Smooth muscle cell (in vitro differentiated cells): Measurements from ENCODE around the gene LRP5. TPM values are rescaled to one million over a fixed set of nuclear protein-coding genes. Genes with fewer than 3 reads are reported as not detected.

Source experiments
- DNase-seq: peaks from one replicate; lab custom pipeline; 2025; ENCODE audit not compliant: unreplicated experiment; lab: John Stamatoyannopoulos, UW
- H2AFZ ChIP-seq: fragments of 200-600 bp; sonication (generic); 2 replicates; pipeline ENCODE4 v1.6.0; 2016; ENCODE audit warnings: antibody characterized with exemption, low read depth, mild to moderate bottlenecking
- H3F3A ChIP-seq: fragments of 200-600 bp; sonication (generic); 2 replicates; pipeline ENCODE4 v1.6.0; 2017; ENCODE audit warnings: antibody characterized with exemption, low read depth
- H3K27ac ChIP-seq: fragments of 200-600 bp; sonication (generic); 2 replicates; pipeline ENCODE4 v1.5.1; 2016; ENCODE audit warnings: low read depth, mild to moderate bottlenecking
- H3K27me3 ChIP-seq: fragments of 200-600 bp; sonication (generic); 2 replicates; pipeline ENCODE4 v1.6.1; 2016; ENCODE audit warnings: low read depth, mild to moderate bottlenecking
- H3K36me3 ChIP-seq: fragments of 200-600 bp; sonication (generic); 2 replicates; pipeline ENCODE4 v1.5.1; 2016; ENCODE audit warnings: low read depth
- H3K4me1 ChIP-seq: fragments of 200-600 bp; sonication (generic); 2 replicates; pipeline ENCODE4 v1.5.1; 2016; ENCODE audit warnings: low read depth
- H3K4me2 ChIP-seq: fragments of 200-600 bp; sonication (generic); 2 replicates; pipeline ENCODE4 v1.6.0; 2016; ENCODE audit warnings: mild to moderate bottlenecking
- H3K4me3 ChIP-seq: fragments of 200-600 bp; sonication (generic); 2 replicates; pipeline ENCODE4 v1.5.1; 2016; ENCODE audit warnings: mild to moderate bottlenecking
- H3K79me2 ChIP-seq: fragments of 200-600 bp; sonication (generic); 2 replicates; pipeline ENCODE4 v1.6.0; 2016; ENCODE audit warnings: low read depth, mild to moderate bottlenecking
- H3K9ac ChIP-seq: fragments of 200-600 bp; sonication (generic); 2 replicates; pipeline ENCODE4 v1.6.0; 2016; ENCODE audit warnings: low read depth
- H3K9me3 ChIP-seq: fragments of 200-600 bp; sonication (generic); replicated peaks from 2 replicates; pipeline ENCODE4 v1.5.1; 2016; ENCODE audit warnings: low read depth
- H4K20me1 ChIP-seq: fragments of 200-600 bp; sonication (generic); 2 replicates; pipeline ENCODE4 v1.6.0; 2016; ENCODE audit warnings: low read depth
- CTCF ChIP-seq: fragments of 200-600 bp; sonication (generic); IDR thresholded peaks from 2 replicates; pipeline ENCODE4 v1.5.1; 2017; ENCODE audit warnings: borderline replicate concordance, mild to moderate bottlenecking, antibody characterized with exemption; ENCODE audit not compliant: insufficient read depth, poor library complexity, severe bottlenecking
- WGBS: methylation state at CpG from one replicate; pipeline ENCODE4 v1.1.7; 2016; ENCODE audit warnings: low lambda C conversion rate; 5-methylcytosine and 5-hydroxymethylcytosine counted together
- polyA plus RNA-seq: library from polyadenylated mRNA; unstranded; fragments of >200 nt; fragmentation: Nextera tagmentation; extraction: Ambion mirVana; gene quantifications from 2 replicates; pipeline ENCODE4 v1.2.1, GENCODE V29; 2016
- total RNA-seq: library from RNA; depleted of rRNA; stranded (reverse); fragments of >200 nt; gene quantifications from 2 replicates; pipeline ENCODE4 v1.2.3, GENCODE V29; 2014

Gene LRP5
- total and polyA plus RNA-seq, 2 experiments from 2014 or later: 16.1 to 26.6 TPM

GRCh38 chr11:68423481-68423880 is 111.1 kb downstream of the LRP5 start:
- H3K4me1 ChIP-seq: no peaks in the 10 kb centered on the region
- no peaks in the 10 kb centered on the region for H3K9me3 ChIP-seq
- H3K79me2 ChIP-seq: no peaks in the 10 kb centered on the region
- H3K36me3 ChIP-seq: no peaks in the 10 kb centered on the region
- no peak overlapping the region for H2AFZ ChIP-seq
- H3K4me3 ChIP-seq: no peak overlapping the region
- H3K4me2 ChIP-seq: no peak overlapping the region
- WGBS: 96% methylated on average over 21 of the region's 21 CpGs
- no peak overlapping the region for H3K27ac ChIP-seq
- no peak overlapping the region for H3K9ac ChIP-seq
- TF ChIP-seq CTCF: no peak
- H3K27me3 ChIP-seq: no peaks in the 10 kb centered on the region
- no peaks in the 10 kb centered on the region for H3F3A ChIP-seq
- no peaks in the 10 kb centered on the region for H4K20me1 ChIP-seq
- no peak for DNase-seq

DNA sequence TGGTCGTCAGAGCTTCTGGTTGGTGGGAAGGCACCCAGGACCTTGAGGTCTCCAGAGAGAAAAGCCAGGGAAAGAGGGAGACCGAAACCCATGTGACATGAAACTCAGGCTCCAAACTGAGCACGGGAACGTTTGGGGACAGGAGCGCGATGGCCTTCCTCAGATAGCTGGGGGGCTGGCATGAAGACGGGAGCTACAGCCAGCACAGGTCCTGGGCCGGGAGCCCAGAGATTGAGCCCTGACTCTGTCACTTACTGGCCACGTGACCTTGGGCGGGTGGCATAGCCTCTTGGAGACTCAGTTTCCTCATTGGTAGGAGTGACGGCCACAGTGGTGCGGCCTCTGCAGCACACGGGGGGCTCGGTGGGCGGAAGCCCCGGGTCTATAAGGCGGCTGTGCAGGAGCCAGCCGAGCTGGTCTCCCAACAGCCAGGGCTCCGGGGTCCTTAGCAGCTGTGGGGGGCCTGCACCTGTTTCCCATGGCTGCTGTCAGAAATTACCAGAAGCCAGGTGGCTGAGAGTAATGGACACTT is 111.8 kb downstream of the LRP5 start:
- TF ChIP-seq CTCF: no peak
- H3K4me1 ChIP-seq: no peaks in the 10 kb centered on the region
- no peak overlapping the region for H2AFZ ChIP-seq
- no peaks in the 10 kb centered on the region for H3K27me3 ChIP-seq
- H3K4me3 ChIP-seq: no peak overlapping the region
- no peak overlapping the region for H3K4me2 ChIP-seq
- no peak overlapping the region for H3K9ac ChIP-seq
- H3K36me3 ChIP-seq: peaks cover 3% of the 10 kb centered on the region
- no peaks in the 10 kb centered on the region for H3F3A ChIP-seq
- no peaks in the 10 kb centered on the region for H3K79me2 ChIP-seq
- WGBS: 97% methylated on average over 19 of the region's 19 CpGs
- peaks cover 3% of the 10 kb centered on the region for H3K9me3 ChIP-seq
- H4K20me1 ChIP-seq: no peaks in the 10 kb centered on the region
- no peak for DNase-seq
- no peak overlapping the region for H3K27ac ChIP-seq

DNA sequence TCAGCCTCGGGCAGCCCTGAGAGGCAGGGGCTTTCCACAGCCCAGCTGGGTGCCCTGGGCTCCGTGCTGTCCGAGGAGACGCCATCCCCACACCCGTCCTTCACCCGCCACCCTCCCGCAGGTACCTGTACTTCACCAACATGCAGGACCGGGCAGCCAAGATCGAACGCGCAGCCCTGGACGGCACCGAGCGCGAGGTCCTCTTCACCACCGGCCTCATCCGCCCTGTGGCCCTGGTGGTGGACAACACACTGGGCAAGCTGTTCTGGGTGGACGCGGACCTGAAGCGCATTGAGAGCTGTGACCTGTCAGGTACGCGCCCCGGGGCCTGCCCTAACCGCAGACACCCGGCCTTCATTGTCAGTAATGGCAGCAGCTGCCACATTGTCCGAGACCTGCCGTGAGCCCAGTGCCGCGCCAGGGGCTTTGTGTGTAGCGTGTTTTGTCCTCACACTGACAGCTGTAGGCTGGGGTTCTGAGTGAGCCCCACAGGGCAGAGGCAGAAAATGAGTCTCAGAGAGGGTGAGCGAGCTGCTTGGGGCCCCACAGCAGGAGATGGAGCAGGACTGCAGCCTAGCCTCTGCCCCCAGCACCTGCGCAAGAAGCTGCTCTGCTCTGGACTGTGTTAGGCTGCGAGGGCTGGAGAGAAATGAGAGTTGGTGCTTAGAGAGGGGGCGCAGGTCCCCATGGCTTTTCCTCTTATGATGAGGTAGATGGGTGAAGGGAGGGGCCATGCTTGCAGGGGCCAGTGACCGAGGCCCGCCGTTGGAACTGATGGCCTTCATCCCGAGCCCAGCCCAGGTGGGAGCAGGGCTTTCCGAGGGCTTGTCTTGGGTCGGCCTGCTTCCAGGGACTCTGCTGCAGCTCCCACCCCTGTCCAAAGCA is 112.8 kb downstream of the LRP5 start:
- no peaks in the 10 kb centered on the region for H3K79me2 ChIP-seq
- 98% methylated on average over 40 of the region's 40 CpGs for WGBS
- no peaks in the 10 kb centered on the region for H3K4me1 ChIP-seq
- H3K4me3 ChIP-seq: no peak overlapping the region
- no peak overlapping the region for H3K9ac ChIP-seq
- peaks cover 11% of the 10 kb centered on the region for H3K9me3 ChIP-seq
- H3K27ac ChIP-seq: no peak overlapping the region
- H3K4me2 ChIP-seq: no peak overlapping the region
- peaks cover 13% of the 10 kb centered on the region for H3K36me3 ChIP-seq
- no peaks in the 10 kb centered on the region for H3K27me3 ChIP-seq
- no peak for DNase-seq
- no peaks in the 10 kb centered on the region for H4K20me1 ChIP-seq
- H3F3A ChIP-seq: no peaks in the 10 kb centered on the region
- H2AFZ ChIP-seq: no peak overlapping the region
- TF ChIP-seq CTCF: no peak
